Endometrial microvascular endothelial cells (primary cell): ENCODE measurements around the gene RABGGTA. TPM values are rescaled to one million over a fixed set of nuclear protein-coding genes. Genes with fewer than 3 reads are reported as not detected.

ENCODE experiments used
- in situ Hi-C: cut with HindIII; loops from 2 replicates; pipeline ENCODE4 v1.10.0; 2017; ENCODE audit warnings: low sequenced_read_pairs, low pct_unique_long_range_greater_than_20kb; ENCODE audit errors: inconsistent ontology term
- total RNA-seq: library from RNA; depleted of rRNA; stranded (reverse); fragments of >200 nt; gene quantifications from one replicate; pipeline ENCODE4 v1.2.3, GENCODE V29; 2015; ENCODE audit errors: inconsistent ontology term

The RABGGTA gene
- total RNA-seq, 1 donor from 2014 or later: 59.6 TPM

- in situ Hi-C loops: no loop called here
These were observed 35.8 kb upstream of the RABGGTA start for GRCh38 chr14:24307156-24307574.

GRCh38 chr14:24304019-24304387 is 32.6 kb upstream of the RABGGTA start:
- in situ Hi-C loops: no loop called here

GRCh38 chr14:24300326-24300980 is 29.1 kb upstream of the RABGGTA start:
- in situ Hi-C loops: no loop called here

- in situ Hi-C loops: loop anchor here (10.0 kb wide), 1 partner anchor 95 kb away; the partner anchor contains the start of gene TSSK4
These were observed 28.1 kb upstream of the RABGGTA start, which contains the start of the genes DHRS1 and NOP9 for GRCh38 chr14:24299255-24300191. Gene DHRS1, minus strand, starts transcription at chr14:24299780. Its CDS starts 674 bp downstream, at chr14:24299106. Gene NOP9, plus strand, starts transcription at chr14:24299850. Its CDS starts 105 bp downstream, at chr14:24299955.

GRCh38 chr14:24298892-24299254 is 27.5 kb upstream of the RABGGTA start:
- in situ Hi-C loops: loop anchor here (10.0 kb wide), 1 partner anchor 94 kb away; the partner anchor contains the start of gene TSSK4

- in situ Hi-C loops: loop anchor here (10.0 kb wide), 1 partner anchor 93 kb away; the partner anchor contains the start of gene TSSK4
These were observed 26.0 kb upstream of the RABGGTA start for GRCh38 chr14:24297190-24297964.

GRCh38 chr14:24296341-24297157 is 25.2 kb upstream of the RABGGTA start:
- in situ Hi-C loops: loop anchor here (10.0 kb wide), 1 partner anchor 92 kb away; the partner anchor contains the start of gene TSSK4

- in situ Hi-C loops: loop anchor here (10.0 kb wide), 1 partner anchor 89 kb away; the partner anchor contains the start of gene TSSK4
These were observed 22.1 kb upstream of the RABGGTA start for GRCh38 chr14:24293525-24293924.

GRCh38 chr14:24292118-24292807 is 20.9 kb upstream of the RABGGTA start:
- in situ Hi-C loops: loop anchor here (10.0 kb wide), 1 partner anchor 87 kb away; the partner anchor contains the start of gene TSSK4

GRCh38 chr14:24291446-24292117 is 20.2 kb upstream of the RABGGTA start:
- in situ Hi-C loops: loop anchor here (10.0 kb wide), 1 partner anchor 87 kb away; the partner anchor contains the start of gene TSSK4

GRCh38 chr14:24290746-24291145 is 19.3 kb upstream of the RABGGTA start:
- in situ Hi-C loops: loop anchor here (10.0 kb wide), 1 partner anchor 86 kb away; the partner anchor contains the start of gene TSSK4

GRCh38 chr14:24289649-24290280 is 18.4 kb upstream of the RABGGTA start:
- in situ Hi-C loops: loop anchor here (10.0 kb wide), 1 partner anchor 85 kb away; the partner anchor contains the start of gene TSSK4

- in situ Hi-C loops: no loop called here
These were observed 15.6 kb upstream of the RABGGTA start for GRCh38 chr14:24286996-24287395.

GRCh38 chr14:24285351-24285750 is 14.0 kb upstream of the RABGGTA start:
- in situ Hi-C loops: no loop called here

- in situ Hi-C loops: no loop called here
These were observed 13.2 kb upstream of the RABGGTA start for GRCh38 chr14:24284501-24285035.
